Spinal cord (tissue), 10 donors: ENCODE results near the gene SCG3. TPM values are rescaled to one million over a fixed set of nuclear protein-coding genes. Genes with fewer than 3 reads are reported as not detected.
A peak's percentile ranks its signal among the peaks of the same experiment; 100 is the strongest.
"Not testable (repeated sequence)": the region's sequence is repeated elsewhere in the genome, so short reads cannot be mapped to it uniquely, and the experiment has no call there.

ENCODE experiments used
- DNase-seq, 6 donors: peaks; one replicate each; pipeline versions ENCODE4 v3.0.0 to v3.0.0-alpha.2; 2013 to 2015; ENCODE audit warnings: low spot score in 6 of 6, low read depth in 4 of 6
- H3K27ac ChIP-seq: one replicate; pipeline ENCODE4 v1.5.1; 2013; ENCODE audit warnings: low read depth, low read length, control low read depth
- H3K27me3 ChIP-seq: one replicate; pipeline ENCODE4 v1.6.1; 2013; ENCODE audit warnings: low read length; ENCODE audit not compliant: control insufficient read depth, insufficient read depth
- H3K36me3 ChIP-seq: one replicate; pipeline ENCODE4 v1.6.1; 2013; ENCODE audit warnings: low read length; ENCODE audit not compliant: control insufficient read depth, insufficient read depth
- H3K4me1 ChIP-seq: one replicate; pipeline ENCODE4 v1.6.1; 2013; ENCODE audit warnings: low read length; ENCODE audit not compliant: control insufficient read depth, insufficient read depth
- H3K4me3 ChIP-seq: one replicate; pipeline ENCODE4 v1.5.1; 2013; ENCODE audit warnings: low read depth, low read length, control low read depth
- H3K9me3 ChIP-seq: one replicate; pipeline ENCODE4 v1.6.1; 2013; ENCODE audit warnings: low read length; ENCODE audit not compliant: control insufficient read depth, insufficient read depth
- WGBS: methylation state at CpG from one replicate; pipeline ENCODE4 v1.1.5; 2013; ENCODE audit warnings: missing lambda C conversion rate; ENCODE audit not compliant: insufficient coverage; 5-methylcytosine and 5-hydroxymethylcytosine counted together
- polyA plus RNA-seq, 2 donors: library from polyadenylated mRNA; unstranded; fragments of 120-200 nt; gene quantifications; one replicate each; pipeline ENCODE4 v1.2.1, GENCODE V29; 2013; ENCODE audit not compliant: insufficient read length in 2 of 2
- total RNA-seq, 2 donors: library from RNA; depleted of rRNA in 1 of 2; stranded (reverse); fragments of 120-200 nt in 1 of 2; fragments of >200 nt in 1 of 2; gene quantifications; one replicate each; pipeline versions ENCODE4 v1.2.3 to v1.2.4, GENCODE V29; 2013 to 2014
- donor health status: healthy.

Gene SCG3
- total and polyA plus RNA-seq, 4 donors = 25.4 to 153 (median 86.6) TPM

GRCh38 chr15:51652084-51652668 is 29.1 kb upstream of the SCG3 start:
- WGBS = 94% methylated on average over 5 of the region's 5 CpGs

GRCh38 chr15:51655401-51656057 is 25.8 kb upstream of the SCG3 start:
- not testable (repeated sequence) for DNase-seq, H3K9me3 ChIP-seq, H3K4me3 ChIP-seq, H3K4me1 ChIP-seq, H3K27ac ChIP-seq, H3K36me3 ChIP-seq, H3K27me3 ChIP-seq
- 96% methylated on average over 24 of the region's 24 CpGs for WGBS

More at GRCh38 chr15:51652084-51652668, 29.1 kb upstream of the SCG3 start:
- Histone ChIP-seq H3K27ac (no peak overlapping the region), H3K36me3 (no peaks in the 10 kb centered on the region), H3K9me3 (no peaks in the 10 kb centered on the region), H3K27me3 (no peaks in the 10 kb centered on the region), H3K4me3 (no peak overlapping the region), H3K4me1 (no peaks in the 10 kb centered on the region)
- no peak for DNase-seq

DNA sequence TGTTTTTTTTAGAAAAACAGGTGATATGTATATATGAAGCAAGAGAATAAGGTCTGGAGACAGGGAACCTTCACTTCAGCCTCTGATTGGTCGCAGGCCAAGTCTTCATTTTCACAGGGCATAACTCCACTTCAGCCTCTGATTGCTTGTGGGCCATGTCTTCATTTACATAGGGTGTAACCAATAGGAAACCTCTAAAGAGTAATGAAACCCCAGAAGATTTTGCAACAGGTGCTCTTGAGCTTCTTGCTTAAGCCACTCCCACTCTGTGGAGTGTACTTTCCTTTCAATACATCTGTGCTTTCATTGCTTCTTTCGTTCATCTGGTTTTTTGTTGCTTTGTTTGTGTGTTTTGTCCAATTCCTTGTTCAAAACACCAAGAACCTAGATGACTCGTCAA is 22.6 kb upstream of the SCG3 start:
- Histone ChIP-seq H3K4me3 (no peak overlapping the region), H3K27ac (no peak overlapping the region), H3K27me3 (no peaks in the 10 kb centered on the region), H3K4me1 (no peaks in the 10 kb centered on the region), H3K36me3 (no peaks in the 10 kb centered on the region), H3K9me3 (no peaks in the 10 kb centered on the region)
- 100% methylated on average over 1 of the region's 3 CpGs for WGBS
- no peak for DNase-seq

- H3K27me3 ChIP-seq = no peaks in the 10 kb centered on the region
- no peaks in the 10 kb centered on the region for H3K4me1 ChIP-seq
- no peaks in the 10 kb centered on the region for H3K36me3 ChIP-seq
- no peak overlapping the region for H3K27ac ChIP-seq
- H3K4me3 ChIP-seq = no peak overlapping the region
- no peaks in the 10 kb centered on the region for H3K9me3 ChIP-seq
- WGBS = 100% methylated on average over 1 of the region's 2 CpGs
- no peak for DNase-seq
Observed at GRCh38 chr15:51661072-51661471, 20.2 kb upstream of the SCG3 start.

DNA sequence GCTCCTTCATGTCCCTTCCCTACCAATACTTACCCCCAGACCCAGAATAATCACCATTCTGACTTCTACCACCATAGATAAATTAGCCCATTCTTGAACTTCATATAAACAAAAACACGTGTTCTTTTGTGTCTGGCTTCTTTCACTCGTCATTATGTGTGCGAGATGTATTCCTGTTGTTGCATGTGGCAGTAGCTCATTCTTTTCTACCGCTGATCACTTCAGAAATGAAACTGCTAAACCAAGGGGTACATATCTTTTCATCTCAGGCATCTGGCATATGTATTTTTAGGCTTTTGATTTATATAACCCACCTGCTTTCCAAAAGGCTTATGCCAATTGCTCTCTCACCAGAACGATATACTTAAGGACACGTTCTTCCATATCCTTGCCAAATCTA is 13.8 kb upstream of the SCG3 start:
- Histone ChIP-seq H3K36me3 (no peaks in the 10 kb centered on the region), H3K27me3 (no peaks in the 10 kb centered on the region), H3K4me1 (peaks cover 6% of the 10 kb centered on the region), H3K9me3 (no peaks in the 10 kb centered on the region), H3K27ac (no peak overlapping the region), H3K4me3 (no peak overlapping the region)
- 61% methylated on average over 3 of the region's 6 CpGs for WGBS
- DNase-seq = no peak

GRCh38 chr15:51668446-51668845 is 12.9 kb upstream of the SCG3 start:
- 72% methylated on average over 2 of the region's 5 CpGs for WGBS
- Histone ChIP-seq H3K36me3 (no peaks in the 10 kb centered on the region), H3K27me3 (no peaks in the 10 kb centered on the region), H3K9me3 (no peaks in the 10 kb centered on the region), H3K27ac (no peak overlapping the region), H3K4me1 (peaks cover 6% of the 10 kb centered on the region), H3K4me3 (no peak overlapping the region)
- DNase-seq = no peak

- Histone ChIP-seq H3K36me3 (no peaks in the 10 kb centered on the region), H3K4me3 (no peak overlapping the region), H3K27me3 (no peaks in the 10 kb centered on the region), H3K4me1 (peaks cover 6% of the 10 kb centered on the region), H3K9me3 (no peaks in the 10 kb centered on the region), H3K27ac (no peak overlapping the region)
- no CpG with 5 or more reads among the region's 2 CpGs for WGBS
- DNase-seq = no peak
Observed at GRCh38 chr15:51669381-51669780, 11.9 kb upstream of the SCG3 start.

- DNase-seq = peak in 1 of 6 donors; percentile 60
- 9% methylated on average over 1 of the region's 9 CpGs for WGBS
Observed at GRCh38 chr15:51672155-51672687, 9.1 kb upstream of the SCG3 start.

DNA sequence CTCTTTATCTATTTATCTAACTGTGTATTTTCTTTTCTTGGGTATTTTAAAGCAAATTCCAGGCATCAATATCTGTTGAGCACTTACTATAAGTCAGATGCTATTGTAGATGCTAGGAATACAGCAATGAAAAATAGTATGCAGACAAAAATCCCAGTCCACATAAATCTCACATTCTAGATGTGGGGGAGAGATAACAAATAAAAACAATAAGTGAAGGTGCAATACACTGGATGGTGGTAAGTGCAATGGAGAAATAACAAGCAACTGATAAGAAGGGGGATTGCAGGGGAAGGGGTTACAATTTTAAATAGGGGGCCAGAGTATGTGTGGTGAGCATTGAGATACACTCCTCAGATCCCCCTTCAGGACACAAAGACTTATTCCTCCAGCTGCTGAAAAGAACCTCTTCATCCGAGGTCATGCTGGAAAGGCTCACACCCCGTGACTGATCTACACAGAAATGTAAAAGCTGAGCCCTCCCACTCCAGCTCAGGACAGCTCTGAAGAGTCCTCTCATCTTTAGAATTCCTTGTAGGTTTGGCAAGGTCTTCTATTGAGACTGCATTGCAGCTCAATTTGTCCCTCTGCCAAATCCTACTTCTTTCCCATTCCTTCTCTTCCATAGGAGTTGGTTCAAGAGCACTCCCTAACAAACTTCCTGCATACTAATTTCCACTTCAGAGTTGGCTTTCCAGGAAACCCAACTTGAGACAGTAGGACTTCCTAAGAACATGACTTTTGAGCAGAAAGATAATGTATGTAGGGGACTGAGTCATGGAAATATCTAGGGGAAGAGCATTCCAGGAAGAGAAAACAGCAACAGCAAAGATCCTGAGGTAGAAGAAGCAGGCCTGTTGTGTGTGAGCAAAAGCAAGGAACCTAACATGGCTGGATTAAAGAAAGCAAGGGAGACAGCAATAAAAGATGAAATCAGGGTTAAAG is 8.1 kb upstream of the SCG3 start:
- no peaks in the 10 kb centered on the region for H3K36me3 ChIP-seq
- no peak overlapping the region for H3K27ac ChIP-seq
- WGBS = 20% methylated on average over 2 of the region's 2 CpGs
- no peaks in the 10 kb centered on the region for H3K9me3 ChIP-seq
- no peaks in the 10 kb centered on the region for H3K27me3 ChIP-seq
- peak in 1 of 6 donors; percentile 4 for DNase-seq
- H3K4me1 ChIP-seq = peaks cover 6% of the 10 kb centered on the region
- no peak overlapping the region for H3K4me3 ChIP-seq

More at GRCh38 chr15:51672155-51672687, 9.1 kb upstream of the SCG3 start:
- Histone ChIP-seq H3K4me1 (peaks cover 6% of the 10 kb centered on the region), H3K36me3 (no peaks in the 10 kb centered on the region), H3K27ac (no peak overlapping the region), H3K9me3 (no peaks in the 10 kb centered on the region), H3K4me3 (no peak overlapping the region), H3K27me3 (no peaks in the 10 kb centered on the region)
